SK-N-SH (cell line): ENCODE measurements around the gene NFE2.

Source experiments
- CHD2 ChIP-seq: fragments of 150-350 bp; IDR thresholded peaks from 2 replicates; pipeline ENCODE4 v1.6.1; 2018; ENCODE audit warnings: low read length; ENCODE audit not compliant: partially characterized antibody
- CTCF ChIP-seq: fragments of 200-600 bp; sonication (generic); IDR thresholded peaks from 2 replicates; pipeline ENCODE4 v1.6.1; 2017; ENCODE audit warnings: antibody characterized with exemption, mild to moderate bottlenecking, moderate library complexity
- EZH2phosphoT487 ChIP-seq: fragments of 200-600 bp; sonication (generic); IDR thresholded peaks from 2 replicates; pipeline ENCODE4 v1.6.1; 2017; ENCODE audit warnings: low read depth, mixed run types, mild to moderate bottlenecking, antibody characterized with exemption, moderate library complexity, borderline replicate concordance
- FOXM1 ChIP-seq: IDR thresholded peaks from 2 replicates; pipeline ENCODE4 v1.4.0; 2012; ENCODE audit warnings: low read depth, mild to moderate bottlenecking
- GABPA ChIP-seq: IDR thresholded peaks from 2 replicates; pipeline ENCODE4 v1.4.0; 2012; ENCODE audit warnings: low read depth, mild to moderate bottlenecking
- JUND ChIP-seq: IDR thresholded peaks from 2 replicates; pipeline ENCODE4 v1.4.0; 2012
- MXI1 ChIP-seq: IDR thresholded peaks from 2 replicates; pipeline ENCODE4 v1.6.1; 2012; ENCODE audit warnings: mild to moderate bottlenecking, low read depth, low read length, improper control_type of control experiment
- POLR2AphosphoS5 ChIP-seq: IDR thresholded peaks from 2 replicates; pipeline ENCODE4 v1.6.1; 2012; ENCODE audit warnings: low read depth, low read length
- RAD21 ChIP-seq: IDR thresholded peaks from 2 replicates; pipeline ENCODE4 v1.6.1; 2012; ENCODE audit warnings: mild to moderate bottlenecking, low read length
- REST ChIP-seq: IDR thresholded peaks from 2 replicates; pipeline ENCODE4 v1.6.1; 2012; ENCODE audit warnings: mild to moderate bottlenecking, low read depth, low read length, moderate library complexity
- SIN3A ChIP-seq: IDR thresholded peaks from 2 replicates; pipeline ENCODE4 v1.6.1; 2012; ENCODE audit warnings: low read depth, mild to moderate bottlenecking, low read length, moderate library complexity, borderline replicate concordance
- USF2 ChIP-seq: fragments of 150-350 bp; IDR thresholded peaks from 2 replicates; pipeline ENCODE4 v1.6.1; 2017; ENCODE audit warnings: antibody characterized with exemption, low read length, low read depth, borderline replicate concordance
- YY1 ChIP-seq: IDR thresholded peaks from 2 replicates; pipeline ENCODE4 v1.4.0; 2012; ENCODE audit warnings: low read depth, mild to moderate bottlenecking
- TF ChIP-seq, protein P1 (sequence below): IDR thresholded peaks from 2 replicates; pipeline ENCODE4 v1.4.0; 2012; ENCODE audit warnings: low read depth

- TF ChIP-seq CTCF: no peak
- TF ChIP-seq EZH2phosphoT487: no peak
- no peak for TF ChIP-seq RAD21
- no peak for TF ChIP-seq SIN3A
- TF ChIP-seq JUND: no peak
- TF ChIP-seq MXI1: no peak
- no peak for TF ChIP-seq REST
- TF ChIP-seq YY1: no peak
- TF ChIP-seq USF2: no peak
- no peak for TF ChIP-seq POLR2AphosphoS5
- no peak for TF ChIP-seq GABPA
- no peak for TF ChIP-seq FOXM1
- TF ChIP-seq, protein P1, sequence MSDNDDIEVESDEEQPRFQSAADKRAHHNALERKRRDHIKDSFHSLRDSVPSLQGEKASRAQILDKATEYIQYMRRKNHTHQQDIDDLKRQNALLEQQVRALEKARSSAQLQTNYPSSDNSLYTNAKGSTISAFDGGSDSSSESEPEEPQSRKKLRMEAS: no peak
- no peak for TF ChIP-seq CHD2
These were observed 30.6 kb upstream of the NFE2 start for GRCh38 chr12:54331461-54331860.
